Thyroid gland (tissue), 4 donors: Measurements from ENCODE around the gene LPP.

Source experiments
- CTCF ChIP-seq, 6 experiments: fragments of 200-600 bp in 3 of 6; fragments of 450-650 bp in 3 of 6; sonication (generic) in 3 of 6; IDR thresholded peaks; one replicate each; pipeline ENCODE4 v1.5.1; 2016 to 2019; ENCODE audit warnings: antibody characterized with exemption in 6 of 6, mild to moderate bottlenecking in 2 of 6, inconsistent platforms in 1 of 6, moderate library complexity in 1 of 6
- POLR2A ChIP-seq, 2 donors: fragments of 450-650 bp; IDR thresholded peaks; one replicate each; pipeline ENCODE4 v1.6.1; 2017; ENCODE audit warnings: antibody characterized with exemption in 2 of 2, mild to moderate bottlenecking in 2 of 2, moderate library complexity in 1 of 2

- TF ChIP-seq CTCF (IDR thresholded peaks at IDR 0.05): no peak
- no peak for TF ChIP-seq POLR2A (IDR thresholded peaks at IDR 0.05)
These were observed 57.5 kb downstream of the LPP start for GRCh38 chr3:188211476-188211875.
